HepG2 (cell line): Measurements from ENCODE around the gene C11orf21. TPM values are rescaled to one million over a fixed set of nuclear protein-coding genes. Genes with fewer than 3 reads are reported as not detected.

Source experiments
- ATAC-seq: fragments of 200-7000 bp; cut with Tn5 transposase; 3 replicates; pipeline ENCODE4 v1.9.1; 2020; ENCODE audit warnings: mild to moderate bottlenecking, moderate library complexity
- BruUV-seq: library from RNA; stranded (reverse); fragments of 400-500 nt; replicated peaks from 2 replicates; lab custom pipeline; 2021; lab: Mats Ljungman, UMichigan
- CTCF ChIA-PET: fragments of 300-600 bp; formaldehyde crosslinking; extraction: SDS; loops from one replicate; lab custom pipeline; 2021; ENCODE audit warnings: low total read pairs, inconsistent platforms, low intra/inter-chr PET ratio; lab: Yijun Ruan, JAX
- POLR2A ChIA-PET: fragments of 350-600 bp; sonication (Branson Sonifier 250); formaldehyde crosslinking; loops from one replicate; lab custom pipeline; 2020; ENCODE audit warnings: antibody characterized with exemption, inconsistent platforms; lab: Yijun Ruan, JAX
- DNase-seq: peaks from one replicate; pipeline ENCODE4 v3.0.0-alpha.2; 2015; ENCODE audit warnings: low spot score
- FAIRE-seq: peaks from 3 replicates; lab custom pipeline; 2011; peaks lifted over from hg19 to GRCh38; lab: Jason Lieb, UNC
- H2AFZ ChIP-seq: one replicate; pipeline ENCODE4 v1.6.1; 2011; ENCODE audit warnings: low read length, inconsistent platforms
- H3K27ac ChIP-seq: fragments of 300-600 bp; 3 replicates; pipeline ENCODE4 v1.8.0; 2011; ENCODE audit warnings: mixed run types, mild to moderate bottlenecking, mixed read lengths, low read length, inconsistent platforms; ENCODE audit not compliant: insufficient read depth; ENCODE audit errors: extremely low read length
- H3K27me3 ChIP-seq, 2 experiments: fragments of 200-600 bp in 1 of 2; 2 replicates in 1 of 2; 3 replicates in 1 of 2; pipeline versions ENCODE4 v1.6.0 to v1.8.0; 2011; ENCODE audit warnings: low read length in 2 of 2, mild to moderate bottlenecking in 2 of 2, moderate library complexity in 2 of 2, inconsistent platforms in 1 of 2; ENCODE audit not compliant: insufficient read depth in 2 of 2, control insufficient read depth in 1 of 2
- H3K36me3 ChIP-seq, 2 experiments: fragments of 200-600 bp in 1 of 2; replicated peaks in 1 of 2; 2 replicates in 1 of 2; 3 replicates in 1 of 2; pipeline versions ENCODE4 v1.5.1 to v1.8.0; 2011; ENCODE audit warnings: low read length in 2 of 2, inconsistent platforms in 1 of 2; ENCODE audit not compliant: insufficient read depth in 2 of 2, control insufficient read depth in 1 of 2
- H3K4me1 ChIP-seq: 2 replicates; pipeline ENCODE4 v1.5.1; 2012; ENCODE audit warnings: low read length, inconsistent platforms; ENCODE audit not compliant: insufficient read depth
- H3K4me2 ChIP-seq: 2 replicates; pipeline ENCODE4 v1.6.0; 2011; ENCODE audit warnings: low read depth, low read length, inconsistent platforms
- H3K4me3 ChIP-seq, 3 experiments: fragments of 200-600 bp in 1 of 3; sonication (generic), shearing (Covaris generic) in 1 of 3; replicated peaks in 1 of 3; 2 replicates each; pipeline ENCODE4 v1.5.1; 2011 to 2016; ENCODE audit warnings: low read length in 3 of 3, inconsistent platforms in 2 of 3, low read depth in 2 of 3, mild to moderate bottlenecking in 2 of 3, control low read depth in 1 of 3, mixed read lengths in 1 of 3; ENCODE audit not compliant: insufficient read depth in 1 of 3
- H3K79me2 ChIP-seq: one replicate; pipeline ENCODE4 v1.6.1; 2011; ENCODE audit warnings: low read length, inconsistent platforms; ENCODE audit not compliant: insufficient read depth
- H3K9ac ChIP-seq: 2 replicates; pipeline ENCODE4 v1.6.0; 2011; ENCODE audit warnings: mild to moderate bottlenecking, low read depth, low read length, inconsistent platforms; ENCODE audit not compliant: insufficient read depth
- H3K9me3 ChIP-seq: 2 replicates; pipeline ENCODE4 v1.5.1; 2012; ENCODE audit warnings: mild to moderate bottlenecking, low read length
- H4K20me1 ChIP-seq: 2 replicates; pipeline ENCODE4 v1.6.0; 2011; ENCODE audit warnings: inconsistent platforms, mild to moderate bottlenecking, low read length, moderate library complexity; ENCODE audit not compliant: insufficient read depth
- AKAP8 ChIP-seq: sonication (generic); formaldehyde crosslinking; IDR thresholded peaks from 2 replicates; pipeline ENCODE4 v1.5.1; 2020; ENCODE audit warnings: mild to moderate bottlenecking, missing genetic modification reagents
- E2F2 ChIP-seq: sonication (generic); formaldehyde crosslinking; IDR thresholded peaks from 2 replicates; pipeline ENCODE4 v1.4.0; 2020; ENCODE audit warnings: missing genetic modification reagents, borderline replicate concordance
- EED ChIP-seq: sonication (generic); formaldehyde crosslinking; IDR thresholded peaks from 2 replicates; pipeline ENCODE4 v1.5.0; 2020; ENCODE audit warnings: mild to moderate bottlenecking, missing genetic modification reagents
- ETV5 ChIP-seq: IDR thresholded peaks from 2 replicates; pipeline ENCODE4 v1.6.1; 2018; ENCODE audit warnings: missing biosample characterization, missing genetic modification reagents, inconsistent platforms, borderline replicate concordance
- MTA1 ChIP-seq: sonication (generic); formaldehyde crosslinking; IDR thresholded peaks from 2 replicates; pipeline ENCODE4 v1.4.0; 2020; ENCODE audit warnings: missing genetic modification reagents, mild to moderate bottlenecking, borderline replicate concordance
- SIN3A ChIP-seq: IDR thresholded peaks from 2 replicates; pipeline ENCODE4 v1.6.1; 2011; ENCODE audit warnings: low read depth, mild to moderate bottlenecking, control low read depth, low read length, borderline replicate concordance
- SNAI1 ChIP-seq: sonication (generic); formaldehyde crosslinking; IDR thresholded peaks from 2 replicates; pipeline ENCODE4 v1.5.0; 2020; ENCODE audit warnings: mild to moderate bottlenecking, missing genetic modification reagents, borderline replicate concordance
- TEAD2 ChIP-seq: sonication (generic); formaldehyde crosslinking; IDR thresholded peaks from 2 replicates; pipeline ENCODE4 v1.9.0; 2021; ENCODE audit warnings: missing genetic modification reagents
- ZBTB37 ChIP-seq: sonication (generic); formaldehyde crosslinking; IDR thresholded peaks from 2 replicates; pipeline ENCODE4 v1.4.0; 2020; ENCODE audit warnings: mild to moderate bottlenecking, missing genetic modification reagents
- ZBTB49 ChIP-seq: sonication (generic); formaldehyde crosslinking; IDR thresholded peaks from 2 replicates; pipeline ENCODE4 v1.4.0; 2020; ENCODE audit warnings: missing genetic modification reagents, borderline replicate concordance
- ZC3H4 ChIP-seq: sonication (generic); formaldehyde crosslinking; IDR thresholded peaks from 2 replicates; pipeline ENCODE4 v1.4.0; 2020; ENCODE audit warnings: missing genetic modification reagents, borderline replicate concordance
- ZNF563 ChIP-seq: sonication (generic); formaldehyde crosslinking; IDR thresholded peaks from 2 replicates; pipeline ENCODE4 v1.8.0; 2022; ENCODE audit warnings: mild to moderate bottlenecking, moderate library complexity, missing genetic modification reagents
- WGBS: methylation state at CpG from one replicate; pipeline ENCODE4 v1.1.6; 2017; ENCODE audit warnings: low lambda C conversion rate; 5-methylcytosine and 5-hydroxymethylcytosine counted together
- in situ Hi-C: cut with HindIII; loops from 2 replicates; pipeline ENCODE4 v1.10.0; 2017; ENCODE audit warnings: low pct_unique_long_range_greater_than_20kb; ENCODE audit not compliant: extremely low pct_ligation_motif_present
- intact Hi-C: fragments of 100-400 bp; cut with micrococcal nuclease; formaldehyde crosslinking; loops from one replicate; pipeline ENCODE4 v1.10.0; 2022; ENCODE audit not compliant: unreplicated experiment
- polyA plus RNA-seq, 8 experiments: library from polyadenylated mRNA; depleted of rRNA in 3 of 8; stranded (reverse) in 7 of 8; unstranded in 1 of 8; fragments of >200 nt; fragmentation: Illumina TruSeq in 4 of 8; extraction: Trizol in 4 of 8; gene quantifications; 2 replicates each; pipeline versions ENCODE4 v1.2.1 to v1.2.3, GENCODE V29; 2011 to 2016; ENCODE audit warnings: low read depth in 4 of 8, missing spikeins in 1 of 8, mixed read lengths in 1 of 8; ENCODE audit not compliant: insufficient read depth in 1 of 8
- total RNA-seq, 5 experiments: library from RNA; depleted of rRNA; stranded (reverse); fragments of >200 nt; fragmentation: Illumina TruSeq; extraction: Trizol; gene quantifications; 2 replicates each; pipeline ENCODE4 v1.2.3, GENCODE V29; 2016; ENCODE audit warnings: low read depth in 1 of 5

C11orf21 gene
- total and polyA plus RNA-seq, 2 of the 13 experiments (the other 11 are each of a cell fraction or from before 2014, with no cell fraction given) = 0.08 TPM; not detected in 1

GRCh38 chr11:2300936-2301630 lies 635 bp downstream of the C11orf21 start:
- Histone ChIP-seq H3K36me3 (no peaks in the 10 kb centered on the region), H3K9me3 (no peaks in the 10 kb centered on the region), H3K4me3 (no peak overlapping the region), H4K20me1 (no peaks in the 10 kb centered on the region), H2AFZ (no peak overlapping the region), H3K27me3 (peaks cover 2 to 20% of the 10 kb centered on the region in 2 experiments; a peak in 2 of 5 replicates), H3K27ac (no peak overlapping the region), H3K4me2 (no peak overlapping the region), H3K9ac (no peak overlapping the region), H3K79me2 (no peaks in the 10 kb centered on the region), H3K4me1 (peaks cover 29% of the 10 kb centered on the region)
- 55% methylated on average over 7 of the region's 24 CpGs for WGBS
- BruUV-seq = no TSS peak
- no peak for FAIRE-seq
- DNase-seq = no peak
- ChIA-PET POLR2A (no interaction called here), CTCF (interaction anchor here (3.6 kb wide), 1 partner anchor 103 kb away, joined by 72 read pairs; no protein-coding TSS in a partner anchor)
- intact Hi-C loops (no loop called here), in situ Hi-C loops (no loop called here)
- no peak for ATAC-seq
- no peak for TF ChIP-seq SNAI1 (CRISPR knock-in tag)
- no peak for TF ChIP-seq ETV5
- no peak for TF ChIP-seq SIN3A
- TF ChIP-seq E2F2 = no peak
- no peak for TF ChIP-seq MTA1
- no peak for TF ChIP-seq ZNF563 (CRISPR knock-in tag)
- no peak for TF ChIP-seq TEAD2 (CRISPR knock-in tag)
- TF ChIP-seq AKAP8 (CRISPR knock-in tag) = no peak
- TF ChIP-seq ZBTB37 = no peak
- TF ChIP-seq ZBTB49 (CRISPR knock-in tag) = no peak
- no peak for TF ChIP-seq ZC3H4 (CRISPR knock-in tag)
- TF ChIP-seq EED (CRISPR knock-in tag) = no peak
